Gastrocnemius medialis (tissue), 4 donors: ENCODE data around the gene ATXN10. TPM values are rescaled to one million over a fixed set of nuclear protein-coding genes. Genes with fewer than 3 reads are reported as not detected.

Experiments used
- ATAC-seq, 2 donors: fragments of 150-250 bp; one replicate each; pipeline ENCODE4 v1.9.1; 2016
- DNase-seq, 2 donors: peaks; one replicate each; pipeline ENCODE4 v3.0.0-alpha.2; 2019
- H3K27ac ChIP-seq, 4 donors: fragments of 200-600 bp; sonication (generic); 1 replicate in 1 of 4; 2 replicates in 3 of 4; pipeline ENCODE4 v1.5.1; 2016 to 2018; ENCODE audit warnings: mild to moderate bottlenecking in 2 of 4, moderate library complexity in 1 of 4
- H3K27me3 ChIP-seq, 3 donors: fragments of 200-600 bp; sonication (generic) in 2 of 3; 1 replicate in 1 of 3; 2 replicates in 2 of 3; pipeline versions ENCODE4 v1.5.1 to v1.6.0; 2016 to 2019; ENCODE audit warnings: mild to moderate bottlenecking in 1 of 3, moderate library complexity in 1 of 3
- H3K36me3 ChIP-seq, 2 donors: fragments of 200-600 bp; sonication (generic) in 1 of 2; one replicate each; pipeline ENCODE4 v1.5.1; 2017 to 2018
- H3K4me1 ChIP-seq, 2 donors: fragments of 200-600 bp; sonication (generic) in 1 of 2; one replicate each; pipeline ENCODE4 v1.5.1; 2016 to 2017; ENCODE audit warnings: mild to moderate bottlenecking in 2 of 2
- H3K4me3 ChIP-seq, 4 donors: fragments of 200-600 bp; sonication (generic) in 3 of 4; 1 replicate in 1 of 4; 2 replicates in 3 of 4; pipeline ENCODE4 v1.5.1; 2016 to 2019; ENCODE audit warnings: mild to moderate bottlenecking in 2 of 4
- H3K9me3 ChIP-seq, 3 donors: fragments of 200-600 bp; sonication (generic) in 2 of 3; 1 replicate in 1 of 3; 2 replicates in 2 of 3; pipeline ENCODE4 v1.5.1; 2016 to 2019
- CTCF ChIP-seq, 5 experiments: fragments of 450-650 bp in 3 of 5; fragments of 200-600 bp in 2 of 5; sonication (generic) in 2 of 5; IDR thresholded peaks in 4 of 5; conservative IDR thresholded peaks in 1 of 5; 1 replicate in 4 of 5; 2 replicates in 1 of 5; pipeline ENCODE4 v1.5.1; 2016 to 2019; ENCODE audit warnings: antibody characterized with exemption in 5 of 5, mild to moderate bottlenecking in 3 of 5, moderate library complexity in 3 of 5
- POLR2A ChIP-seq, 2 donors: fragments of 450-650 bp; IDR thresholded peaks; one replicate each; pipeline ENCODE4 v1.6.1; 2017; ENCODE audit warnings: antibody characterized with exemption in 2 of 2, mild to moderate bottlenecking in 2 of 2, moderate library complexity in 2 of 2
- in situ Hi-C, 4 donors: fragments of 200-750 bp; cut with MboI; loops; one replicate each; pipeline versions ENCODE4 v1.15.0 to v1.8.0; 2017; ENCODE audit warnings: low sequenced_read_pairs in 4 of 4
- intact Hi-C: fragments of 100-400 bp; cut with DNase I; formaldehyde crosslinking; loops from one replicate; pipeline ENCODE4 v1.15.1; 2023; ENCODE audit warnings: low total_unique reads
- total RNA-seq, 4 donors: library from RNA; depleted of rRNA; stranded (reverse); fragments of >200 nt; gene quantifications; one replicate each; pipeline versions ENCODE4 v1.1.0 to v1.2.3, GENCODE V29; 2016

Gene ATXN10
- total RNA-seq, 4 donors from 2014 or later, result 52.9 to 98.9 (median 78.5) TPM

- DNase-seq (no peak), ATAC-seq (no peak)
- TF ChIP-seq POLR2A (IDR thresholded peaks at IDR 0.05), result no peak
- TF ChIP-seq CTCF (IDR thresholded peaks at IDR 0.05 in 4 of 5, conservative IDR thresholded peaks at IDR 0.05 in 1 of 5), result no peak
- H3K4me3 ChIP-seq, result no peak overlapping the region
- no peaks in the 10 kb centered on the region for H3K27me3 ChIP-seq
- intact Hi-C loops (no loop called here), in situ Hi-C loops (loop anchor here in 2 of 4 donors (10.0 to 25.0 kb wide), 2 partner anchors 63 to 224 kb away; no protein-coding TSS in a partner anchor)
- no peak overlapping the region for H3K27ac ChIP-seq
- H3K9me3 ChIP-seq, result no peaks in the 10 kb centered on the region
- H3K36me3 ChIP-seq, result no peaks in the 10 kb centered on the region
- H3K4me1 ChIP-seq, result no peaks in the 10 kb centered on the region
These were observed 33.4 kb upstream of the ATXN10 start for GRCh38 chr22:45638197-45638596.

GRCh38 chr22:45638834-45639746 lies 32.5 kb upstream of the ATXN10 start:
- in situ Hi-C loops (loop anchor here in 2 of 4 donors (10.0 to 25.0 kb wide), 2 partner anchors 64 to 223 kb away; no protein-coding TSS in a partner anchor), intact Hi-C loops (no loop called here)
- no peaks in the 10 kb centered on the region for H3K4me1 ChIP-seq
- H3K9me3 ChIP-seq, result no peaks in the 10 kb centered on the region
- no peaks in the 10 kb centered on the region for H3K36me3 ChIP-seq
- H3K4me3 ChIP-seq, result no peak overlapping the region
- H3K27me3 ChIP-seq, result no peaks in the 10 kb centered on the region
- ATAC-seq, result no peak
- TF ChIP-seq CTCF (IDR thresholded peaks at IDR 0.05 in 4 of 5, conservative IDR thresholded peaks at IDR 0.05 in 1 of 5), result no peak
- no peak for TF ChIP-seq POLR2A (IDR thresholded peaks at IDR 0.05)
- peak in 1 of 2 donors; percentile 41 for DNase-seq
- H3K27ac ChIP-seq, result no peak overlapping the region

- DNase-seq (no peak), ATAC-seq (no peak)
- Histone ChIP-seq H3K36me3 (no peaks in the 10 kb centered on the region), H3K4me1 (no peaks in the 10 kb centered on the region), H3K9me3 (no peaks in the 10 kb centered on the region), H3K27ac (no peak overlapping the region), H3K27me3 (peaks cover 0 to 4% (median 2%) of the 10 kb centered on the region in 3 donors), H3K4me3 (no peak overlapping the region)
- in situ Hi-C loops, result loop anchor here (5.0 to 25.0 kb wide), 5 partner anchors 62 to 345 kb away; no protein-coding TSS in a partner anchor
- intact Hi-C loops, result no loop called here
- no peak for TF ChIP-seq CTCF (IDR thresholded peaks at IDR 0.05 in 4 of 5, conservative IDR thresholded peaks at IDR 0.05 in 1 of 5)
- TF ChIP-seq POLR2A (IDR thresholded peaks at IDR 0.05), result no peak
These were observed 31.9 kb upstream of the ATXN10 start for GRCh38 chr22:45639747-45640102.

GRCh38 chr22:45640291-45640940 lies 31.2 kb upstream of the ATXN10 start:
- no peaks in the 10 kb centered on the region for H3K4me1 ChIP-seq
- in situ Hi-C loops (loop anchor here (5.0 to 25.0 kb wide), 4 partner anchors 63 to 344 kb away; no protein-coding TSS in a partner anchor), intact Hi-C loops (no loop called here)
- H3K9me3 ChIP-seq, result no peaks in the 10 kb centered on the region
- no peaks in the 10 kb centered on the region for H3K36me3 ChIP-seq
- no peak overlapping the region for H3K4me3 ChIP-seq
- DNase-seq (no peak), ATAC-seq (no peak)
- no peak for TF ChIP-seq CTCF (IDR thresholded peaks at IDR 0.05 in 4 of 5, conservative IDR thresholded peaks at IDR 0.05 in 1 of 5)
- TF ChIP-seq POLR2A (IDR thresholded peaks at IDR 0.05), result no peak
- peaks cover 0 to 11% (median 7%) of the 10 kb centered on the region in 3 donors for H3K27me3 ChIP-seq
- H3K27ac ChIP-seq, result no peak overlapping the region
